GM21423 (cell line): Measurements from ENCODE around the gene CNTN4.

Source experiments
- ATAC-seq: cut with Tn5 transposase; IDR thresholded peaks from one replicate; pipeline ENCODE4 v1.9.1; 2021; ENCODE audit warnings: mild to moderate bottlenecking, moderate library complexity; ENCODE audit not compliant: unreplicated experiment

Gene CNTN4

DNA sequence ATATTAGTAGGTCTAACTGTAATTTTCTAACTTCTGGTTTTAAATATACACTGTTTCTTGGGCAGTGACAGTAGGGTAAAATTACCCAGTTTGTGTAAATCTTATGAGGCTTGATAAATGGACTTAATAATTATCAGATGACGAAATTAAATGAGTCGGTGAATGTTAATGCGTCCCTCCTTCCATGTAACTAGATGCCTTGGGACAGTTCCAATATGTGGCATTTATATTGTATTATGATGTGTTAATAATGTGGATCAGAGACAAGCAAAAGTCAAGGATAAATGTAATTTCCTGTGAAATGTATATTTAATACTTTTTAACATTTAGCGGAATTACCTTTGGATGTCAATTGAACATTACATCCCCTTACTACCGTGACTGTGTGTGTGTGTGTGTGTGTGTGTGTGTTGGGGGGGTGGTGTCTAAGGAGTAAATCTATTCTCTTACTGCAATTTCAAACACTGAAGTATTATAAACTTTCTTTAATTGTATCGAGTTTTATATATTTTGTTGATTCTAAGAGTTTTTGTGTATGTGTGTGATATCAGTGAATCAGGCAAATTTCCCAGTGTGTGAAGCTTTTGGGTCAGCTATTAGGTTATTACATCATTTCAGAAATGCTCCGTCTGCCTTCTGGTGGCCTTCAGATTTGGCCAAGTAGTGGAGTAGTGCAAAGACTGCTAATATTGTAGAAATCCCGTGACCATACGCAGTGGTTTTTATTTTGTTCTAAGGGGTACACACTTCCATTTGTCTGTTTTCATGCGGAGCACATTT is 50.1 kb downstream of the CNTN4 start:
- ATAC-seq: no peak

DNA sequence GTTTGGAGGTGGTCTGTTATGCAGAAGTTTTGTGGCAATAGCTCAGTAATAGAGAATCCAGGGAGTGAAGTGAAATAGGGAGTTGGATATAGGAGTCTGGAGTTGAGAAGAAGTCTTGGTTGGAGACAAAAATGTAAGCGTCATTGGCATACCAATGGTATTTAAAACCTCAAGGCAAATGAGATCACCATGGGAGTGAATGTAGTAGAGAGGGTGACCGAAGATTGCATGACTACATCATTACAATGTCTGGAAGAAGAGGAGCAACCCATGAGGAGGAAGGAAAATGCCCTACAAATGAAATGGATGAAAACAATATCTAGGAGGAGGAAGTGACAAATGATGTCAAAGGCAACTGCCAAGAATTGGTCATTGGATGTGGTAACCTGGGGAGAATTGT is 54.4 kb downstream of the CNTN4 start:
- no peak for ATAC-seq

DNA sequence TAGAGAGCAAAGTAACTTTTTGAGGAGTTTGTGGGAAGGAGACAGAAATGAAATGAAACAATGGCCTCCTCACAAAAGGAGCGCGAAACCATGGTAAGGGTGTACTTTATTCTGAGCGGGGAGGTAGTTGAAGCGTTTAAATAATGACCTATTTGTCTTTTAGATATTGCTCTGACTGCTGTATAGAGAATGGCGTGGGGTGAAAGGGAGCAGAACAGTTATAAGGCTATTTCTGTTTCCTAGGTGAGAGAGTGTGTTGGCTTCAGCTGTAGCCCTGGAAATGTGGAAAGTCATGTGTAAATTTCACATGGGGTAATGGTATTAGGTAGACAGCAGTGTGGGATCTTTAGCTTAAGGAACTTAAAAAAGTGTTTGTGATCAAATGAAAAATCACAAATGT is 54.9 kb downstream of the CNTN4 start:
- no peak for ATAC-seq

DNA sequence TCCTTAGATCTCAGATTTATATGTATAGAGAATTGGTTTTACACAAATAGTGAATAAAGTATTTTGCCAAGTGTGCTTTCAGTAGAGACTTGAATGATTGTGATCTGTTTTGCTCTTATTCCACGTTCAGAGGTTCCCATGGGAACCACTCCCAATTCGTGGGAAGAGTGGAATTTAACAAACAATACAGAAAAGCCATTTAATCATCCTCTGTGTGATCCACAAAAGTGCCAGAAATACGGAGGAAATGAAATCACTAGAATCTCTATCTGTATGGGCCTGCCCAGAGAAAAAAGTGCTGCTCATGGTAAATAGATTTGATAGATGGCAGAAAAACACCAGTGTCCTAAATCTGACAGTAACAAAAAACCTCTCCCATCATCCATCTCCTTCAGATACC is 56.0 kb downstream of the CNTN4 start:
- no peak for ATAC-seq

DNA sequence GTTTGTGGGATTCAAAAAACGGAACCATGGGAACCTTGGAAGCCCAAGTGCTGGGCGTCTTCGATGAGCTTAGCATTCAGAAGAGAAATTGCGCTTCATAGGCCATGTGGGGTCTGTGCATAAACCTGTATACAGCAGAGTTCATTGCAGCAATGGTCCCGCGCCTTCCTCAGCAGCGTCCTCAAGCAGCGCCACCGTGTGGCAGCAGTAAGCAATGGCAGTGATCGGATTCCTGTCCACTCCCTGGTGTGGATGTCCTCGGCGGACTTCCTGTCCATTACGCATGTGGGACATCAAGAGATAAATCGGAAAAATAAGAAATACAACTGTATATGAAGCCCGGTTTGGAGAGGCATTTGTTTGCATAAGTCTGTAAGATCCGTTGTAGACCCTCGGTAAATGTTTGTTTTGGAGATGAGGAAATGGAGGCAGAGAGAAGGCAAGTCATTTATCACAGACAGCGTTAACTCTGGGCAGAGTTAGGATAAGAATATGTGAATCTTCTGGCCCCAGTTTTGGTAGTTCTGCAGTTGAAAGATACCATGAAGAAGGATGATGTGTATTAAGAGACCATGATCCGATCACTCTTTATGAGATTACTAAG is 57.7 kb downstream of the CNTN4 start:
- no peak for ATAC-seq

DNA sequence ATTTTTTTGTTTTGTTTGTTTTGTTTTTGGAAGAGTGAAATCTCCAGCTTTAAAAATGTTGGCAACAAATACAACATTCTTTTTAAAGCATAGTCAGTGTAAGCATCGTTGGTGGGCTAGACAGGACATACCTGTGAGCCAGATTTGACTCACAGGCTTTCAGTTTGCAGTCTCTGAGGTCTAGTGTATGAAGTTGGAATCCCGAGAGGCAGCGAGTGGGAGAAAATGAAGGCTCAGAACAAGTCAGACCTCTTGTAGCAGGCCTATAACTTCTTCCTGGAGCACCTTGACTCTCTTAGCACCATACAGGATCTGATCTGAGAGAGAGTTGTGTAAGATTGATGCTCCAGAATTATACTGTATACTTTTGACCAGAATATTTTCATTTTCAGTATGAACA is 60.2 kb downstream of the CNTN4 start:
- ATAC-seq: no peak

DNA sequence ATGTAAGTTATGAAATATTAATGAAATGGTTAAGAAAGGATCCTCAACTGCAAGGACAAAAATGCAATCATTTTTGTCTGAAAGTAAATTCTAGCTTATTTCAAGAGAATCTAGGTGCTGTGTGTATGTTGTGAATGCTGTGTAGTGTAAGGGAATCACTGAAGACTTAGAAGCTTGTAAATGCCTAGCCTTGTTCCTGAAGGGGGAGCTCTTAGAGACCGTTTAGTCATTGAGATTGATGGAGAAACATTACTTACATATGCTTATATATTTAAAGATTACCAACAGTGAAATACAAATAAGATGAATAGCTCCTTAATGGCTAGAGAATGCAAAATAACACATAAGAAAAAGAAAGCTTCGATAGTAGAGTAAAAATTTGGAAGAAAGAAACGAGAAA is 67.9 kb downstream of the CNTN4 start:
- ATAC-seq: no peak

DNA sequence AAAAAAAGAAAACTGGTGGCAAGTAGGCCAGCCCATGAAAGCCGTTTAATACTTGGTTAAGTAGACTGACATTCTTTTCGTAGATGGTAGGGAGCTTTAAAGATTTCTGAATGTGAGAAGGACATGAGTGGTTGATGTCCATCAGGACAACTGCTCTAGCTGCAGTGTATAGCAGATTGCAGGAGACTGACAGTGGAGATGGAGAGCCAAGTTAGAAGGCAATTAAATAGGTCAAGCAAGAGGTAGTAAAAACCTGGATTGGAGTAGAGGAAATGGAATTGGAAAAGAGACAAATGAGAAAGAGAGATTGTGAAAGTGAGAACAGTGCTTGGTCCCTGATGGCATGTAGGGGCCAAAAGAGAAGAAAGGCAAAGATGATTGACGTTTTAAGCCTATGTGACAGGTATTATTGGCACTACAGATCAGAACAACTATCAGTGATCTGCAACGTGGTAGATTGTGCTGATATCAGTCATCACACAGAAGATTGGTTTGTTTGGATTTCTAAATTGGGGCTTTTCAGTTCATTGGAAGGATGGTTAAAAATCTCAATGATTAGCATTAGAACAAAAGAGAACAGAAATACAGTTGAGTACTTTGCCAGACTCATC is 74.0 kb downstream of the CNTN4 start:
- ATAC-seq: no peak

DNA sequence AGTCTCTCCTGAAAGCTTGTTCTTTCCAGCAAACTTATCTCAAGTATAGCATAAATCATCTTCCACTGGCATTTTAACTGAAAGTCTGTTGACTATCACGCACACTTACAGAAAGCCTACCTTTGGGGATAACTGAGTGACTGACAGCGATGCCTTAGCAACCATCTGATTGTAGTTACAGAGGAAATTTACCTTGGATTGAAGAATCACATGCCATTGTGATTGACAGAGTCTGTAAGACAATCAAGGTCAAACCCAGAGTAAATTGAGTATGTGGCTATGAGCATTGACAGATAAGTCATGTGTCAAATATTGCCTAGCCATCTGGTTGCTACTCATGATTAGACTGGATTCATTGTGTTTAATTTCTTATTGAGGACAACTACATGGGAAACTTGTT is 82.0 kb downstream of the CNTN4 start:
- no peak for ATAC-seq

DNA sequence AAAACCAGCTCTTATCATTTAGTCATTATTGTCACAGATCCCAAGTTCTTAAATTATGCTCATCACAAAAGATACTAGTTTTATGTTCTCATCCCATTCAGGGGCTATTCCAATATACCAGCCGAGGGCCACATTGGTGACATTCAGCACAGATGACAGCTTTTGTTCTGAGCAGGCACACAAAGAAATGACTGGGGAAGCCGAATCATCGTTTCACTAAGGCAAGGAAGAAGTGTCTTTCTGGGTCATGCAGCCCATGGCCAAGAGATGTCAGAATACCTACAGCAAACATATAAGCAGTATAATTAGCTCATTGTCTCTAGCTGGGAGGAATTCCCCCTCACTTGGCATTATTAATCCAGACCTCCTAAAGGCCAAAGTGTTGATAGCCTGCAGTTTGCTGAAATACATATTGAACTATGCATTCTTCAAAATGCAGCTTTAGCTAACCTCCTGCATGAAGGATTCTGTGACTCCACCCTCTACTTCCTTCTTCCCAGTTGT is 100.2 kb downstream of the CNTN4 start:
- ATAC-seq: no peak

DNA sequence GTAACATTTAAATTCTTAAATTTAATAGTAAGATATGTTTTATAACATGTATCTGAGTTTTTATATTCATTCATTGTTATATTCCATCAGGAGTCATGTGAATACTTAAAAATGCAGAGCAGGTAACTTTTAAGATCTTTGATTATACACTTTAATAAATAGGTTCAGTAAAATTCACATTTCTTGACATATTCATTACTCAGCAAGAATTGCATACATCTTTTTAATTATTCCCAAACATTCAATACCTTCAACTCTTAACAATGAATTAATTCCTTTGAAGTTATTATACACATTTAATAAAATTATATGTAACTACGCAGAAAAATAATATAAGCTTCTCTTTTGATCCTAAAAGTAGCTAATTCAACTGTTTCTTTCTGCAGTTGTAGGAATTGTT is 105.4 kb downstream of the CNTN4 start:
- no peak for ATAC-seq

DNA sequence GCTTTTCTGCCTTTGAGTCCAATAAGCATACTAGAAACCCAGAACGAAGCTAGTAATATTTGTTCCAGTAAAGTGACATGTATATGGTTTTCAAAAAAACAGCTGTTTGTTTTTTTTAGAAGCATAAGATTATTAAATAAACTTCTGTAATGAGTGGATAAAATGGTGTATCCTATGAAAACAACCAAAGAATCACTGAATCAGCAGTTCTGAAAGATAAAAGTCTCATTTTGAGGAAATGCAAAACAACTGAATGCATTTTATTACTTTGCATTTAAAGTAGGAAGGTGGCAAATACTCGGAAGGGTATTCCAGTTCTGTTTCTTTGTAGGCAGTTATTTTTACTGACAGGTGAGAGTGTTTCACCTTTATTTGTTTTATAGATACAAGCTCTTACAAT is 107.0 kb downstream of the CNTN4 start:
- ATAC-seq: no peak

DNA sequence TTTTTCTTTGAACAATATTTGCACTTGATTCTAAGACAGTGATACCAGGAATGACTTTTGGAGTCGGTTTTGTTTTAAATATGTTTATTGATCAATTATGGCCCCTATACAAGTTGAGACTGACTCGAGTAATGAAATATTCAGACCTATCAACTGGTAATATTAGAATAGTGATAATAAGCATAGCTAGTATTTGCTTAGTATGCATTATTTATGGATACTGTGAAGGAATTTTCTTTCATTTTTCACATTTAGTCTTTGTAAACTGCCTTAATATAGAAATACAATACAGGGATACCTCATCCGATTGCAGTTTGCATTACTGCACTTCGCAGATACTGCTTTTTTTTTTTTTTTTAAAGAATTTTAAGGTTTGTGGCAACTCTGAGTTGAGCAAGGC is 107.9 kb downstream of the CNTN4 start:
- ATAC-seq: no peak

DNA sequence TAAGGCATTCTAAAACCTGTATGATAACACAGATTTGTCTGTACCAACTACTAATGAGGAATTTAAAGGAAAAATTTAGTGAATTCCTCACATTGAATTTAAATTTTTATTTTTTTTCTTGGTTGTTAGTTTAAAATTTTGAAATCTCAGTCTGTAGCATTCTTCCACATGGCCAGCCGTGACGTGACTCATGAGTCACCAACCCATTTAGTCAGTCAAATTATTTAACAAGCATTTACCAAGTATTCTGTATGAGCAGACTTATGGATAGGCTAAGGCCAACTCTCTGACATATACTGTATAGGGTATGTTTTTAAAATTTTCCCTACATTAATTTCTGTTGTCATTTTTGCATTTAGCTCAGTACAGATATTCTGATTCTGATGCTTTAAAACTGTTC is 112.9 kb downstream of the CNTN4 start:
- no peak for ATAC-seq

DNA sequence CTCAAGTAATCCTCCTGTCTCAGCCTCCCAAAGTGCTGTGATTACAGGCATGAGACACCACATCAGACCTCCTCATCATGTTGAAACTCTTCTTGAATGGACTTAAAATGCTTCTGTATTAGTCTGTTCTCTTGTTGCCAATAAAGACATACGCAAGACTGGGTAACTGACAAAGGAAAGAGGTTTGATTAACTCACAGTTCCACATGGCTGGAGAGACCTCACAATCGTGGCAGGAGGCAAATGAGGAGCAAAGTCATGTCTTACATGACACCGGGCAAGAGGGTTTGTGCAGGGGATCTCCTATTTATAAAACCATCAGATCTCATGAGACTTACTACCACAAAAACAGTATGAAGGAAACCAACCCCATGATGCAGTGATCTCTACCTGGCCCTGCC is 113.5 kb downstream of the CNTN4 start:
- no peak for ATAC-seq

DNA sequence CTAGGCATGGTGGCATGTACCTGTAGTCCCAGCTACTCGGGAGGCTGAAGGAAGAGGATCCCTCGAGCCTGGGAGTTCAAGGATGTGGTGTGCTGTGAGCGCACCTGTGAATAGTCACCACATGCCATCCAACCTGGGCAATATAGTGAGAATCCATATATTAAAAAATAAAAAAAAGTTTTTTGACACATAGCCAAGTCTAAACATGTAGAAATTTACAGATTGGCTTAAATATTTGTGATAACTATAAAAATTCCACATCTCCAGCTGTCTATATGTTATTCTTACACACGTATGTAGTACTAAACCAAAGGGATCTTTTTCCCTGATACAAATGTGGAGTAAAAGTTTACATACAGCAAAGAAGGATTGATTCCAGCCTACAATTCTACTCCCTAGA is 119.7 kb downstream of the CNTN4 start:
- ATAC-seq: no peak

DNA sequence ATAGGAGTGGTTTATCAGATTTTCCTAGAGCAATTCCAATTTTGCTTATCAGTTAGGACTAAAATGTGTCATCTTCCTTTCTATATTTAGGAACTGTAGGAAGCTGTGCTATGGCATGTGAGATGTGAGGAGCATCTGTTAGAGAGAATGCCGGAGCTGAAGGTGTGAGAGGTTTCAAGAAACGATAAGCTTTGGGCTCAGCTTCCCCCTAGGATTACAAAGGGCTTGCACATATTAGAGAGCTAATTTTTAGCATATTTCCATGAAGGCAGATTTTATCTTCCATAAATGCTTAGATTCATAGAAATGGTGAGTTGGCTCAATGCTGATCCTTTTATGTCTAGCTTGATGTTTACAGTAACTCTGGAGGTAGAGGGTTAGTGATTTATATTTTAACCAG is 120.2 kb downstream of the CNTN4 start:
- no peak for ATAC-seq

DNA sequence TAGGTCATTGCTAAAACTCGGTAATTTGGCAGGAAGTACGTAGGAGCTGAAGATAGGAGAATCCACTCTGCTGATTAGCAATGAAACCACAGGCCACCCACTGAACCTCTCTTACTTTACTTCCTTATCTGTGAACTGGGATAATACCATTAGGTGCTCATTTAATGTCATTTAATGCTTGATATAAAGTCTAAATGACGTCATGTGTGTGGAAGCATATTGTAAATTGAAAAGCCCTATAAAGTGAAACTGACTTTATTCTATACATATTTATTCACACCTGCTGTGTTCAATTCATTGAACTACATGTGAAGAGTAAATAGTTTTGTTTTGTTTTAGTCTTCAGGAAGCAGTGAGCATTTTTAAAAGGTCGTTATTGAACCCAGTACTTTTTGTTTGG is 137.5 kb downstream of the CNTN4 start:
- no peak for ATAC-seq

DNA sequence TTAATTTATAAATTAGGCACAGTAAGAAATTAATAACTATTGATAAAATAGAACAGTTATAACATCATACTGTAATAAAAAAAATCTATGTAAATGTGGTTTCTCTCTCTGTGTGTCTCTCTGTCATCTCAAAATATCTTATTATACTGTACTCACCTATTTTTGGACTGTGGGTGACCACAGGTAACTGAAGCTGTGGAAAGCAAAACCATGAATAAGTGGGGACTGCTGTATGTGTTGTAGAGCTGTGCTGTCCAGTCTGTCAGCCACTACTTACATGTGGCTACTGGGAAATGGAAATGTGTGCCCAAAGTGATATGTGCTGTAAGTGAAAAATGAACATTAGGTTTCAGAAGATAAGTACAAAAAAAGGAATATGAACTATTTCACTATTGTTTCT is 145.5 kb downstream of the CNTN4 start:
- no peak for ATAC-seq

DNA sequence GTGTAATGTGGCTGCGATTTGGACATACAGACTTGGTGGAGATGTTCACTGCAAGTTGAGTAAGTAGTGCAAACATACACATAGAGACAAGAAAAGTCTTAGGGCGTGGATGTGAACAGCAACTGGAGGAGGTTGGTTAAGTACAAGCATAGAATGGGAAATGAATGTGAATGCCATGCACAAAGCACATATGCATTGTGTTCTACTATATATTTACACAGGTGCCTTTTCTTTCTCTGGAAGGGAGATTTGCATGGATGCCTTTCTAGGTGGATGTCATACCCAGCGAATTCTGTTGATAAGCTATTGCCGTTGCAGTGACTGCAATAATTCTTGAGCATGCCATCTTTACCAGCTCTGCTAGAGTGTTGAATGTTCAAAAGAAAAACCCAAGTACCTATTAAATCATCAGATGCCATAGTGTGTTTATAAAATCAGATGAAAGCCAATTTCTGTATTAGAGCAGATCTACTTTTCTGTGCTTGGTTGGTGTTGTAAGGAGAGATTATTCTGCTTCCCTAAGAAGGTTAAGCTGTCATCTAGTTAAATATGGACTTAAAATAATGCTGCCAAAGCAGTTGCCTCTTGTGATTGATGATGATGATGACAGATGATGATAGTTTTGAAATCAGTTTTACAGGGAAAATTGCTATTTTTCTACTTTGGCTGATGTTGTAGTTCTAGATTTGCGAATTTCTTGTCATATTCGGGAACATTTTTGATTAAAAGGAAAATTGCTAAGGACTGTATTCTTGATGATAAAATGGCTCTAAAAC is 148.4 kb downstream of the CNTN4 start:
- ATAC-seq: no peak

DNA sequence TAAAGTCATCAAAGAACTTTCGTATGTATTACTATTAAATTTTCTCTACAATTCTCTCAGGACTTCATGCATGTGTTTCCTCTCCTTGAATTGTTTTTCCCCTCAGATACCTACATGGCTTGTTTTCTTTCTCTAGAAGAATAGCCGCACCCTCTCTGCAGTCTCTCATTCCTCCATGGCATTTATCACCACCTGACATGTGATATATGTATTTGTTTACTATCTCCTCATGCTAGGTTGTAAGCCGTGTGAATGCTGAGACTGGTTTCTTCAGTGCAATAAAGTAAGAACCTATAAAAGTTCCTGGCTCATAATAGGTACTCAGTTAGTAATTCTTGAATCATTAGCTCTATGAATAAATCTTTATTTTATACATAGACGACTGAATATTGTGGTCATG is 149.2 kb downstream of the CNTN4 start:
- ATAC-seq: no peak

DNA sequence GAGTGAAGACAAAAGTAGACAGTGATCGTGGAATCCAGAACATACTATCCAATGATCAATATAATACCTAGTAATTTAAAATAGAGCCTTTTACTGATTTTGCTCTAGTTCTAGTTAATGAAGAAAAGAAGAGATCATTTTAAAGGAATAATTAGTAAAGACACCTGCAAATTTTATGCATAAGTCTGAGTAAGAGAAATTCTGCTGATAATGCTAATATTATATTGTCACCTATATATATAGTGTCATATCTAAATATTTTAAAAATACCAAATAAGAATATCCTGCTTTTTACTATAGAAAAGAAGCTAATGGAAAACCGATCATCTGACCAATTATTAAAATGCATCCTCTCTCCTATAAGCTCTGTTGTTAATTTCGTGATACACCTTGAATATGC is 152.1 kb downstream of the CNTN4 start:
- no peak for ATAC-seq
